DND-41 (cell line): Measurements from ENCODE around the gene PRR13.

Experiments used
- ATAC-seq: fragments of 200-7000 bp; cut with Tn5 transposase; 3 replicates; pipeline ENCODE4 v1.9.1; 2021; ENCODE audit warnings: low read depth; ENCODE audit not compliant: insufficient read depth
- DNase-seq: peaks from one replicate; pipeline ENCODE4 v3.0.0-alpha.2; 2020
- H2AFZ ChIP-seq: 2 replicates; pipeline ENCODE4 v1.6.0; 2012; ENCODE audit warnings: low read depth, low read length
- H3K27ac ChIP-seq: 2 replicates; pipeline ENCODE4 v1.5.1; 2012; ENCODE audit warnings: low read length, inconsistent platforms
- H3K27me3 ChIP-seq: fragments of 200-600 bp; sonication (generic); 2 replicates; pipeline ENCODE4 v1.6.0; 2012; ENCODE audit warnings: low read length, mild to moderate bottlenecking, inconsistent platforms; ENCODE audit not compliant: insufficient read depth, poor library complexity
- H3K36me3 ChIP-seq: 2 replicates; pipeline ENCODE4 v1.5.1; 2012; ENCODE audit warnings: low read length, inconsistent platforms; ENCODE audit not compliant: insufficient read depth
- H3K4me1 ChIP-seq: 2 replicates; pipeline ENCODE4 v1.5.1; 2012; ENCODE audit warnings: mild to moderate bottlenecking, low read length; ENCODE audit not compliant: insufficient read depth
- H3K4me2 ChIP-seq: 2 replicates; pipeline ENCODE4 v1.6.0; 2012; ENCODE audit warnings: mild to moderate bottlenecking, moderate library complexity, low read length, inconsistent platforms; ENCODE audit not compliant: insufficient read depth
- H3K4me3 ChIP-seq, 2 experiments: fragments of 200-600 bp in 1 of 2; shearing (Covaris generic) in 1 of 2; 2 replicates each; pipeline ENCODE4 v1.5.1; 2012 to 2016; ENCODE audit warnings: inconsistent platforms in 2 of 2, low read length in 2 of 2, mild to moderate bottlenecking in 2 of 2, low read depth in 1 of 2, moderate library complexity in 1 of 2
- H3K79me2 ChIP-seq: 2 replicates; pipeline ENCODE4 v1.6.0; 2012; ENCODE audit warnings: low read length, inconsistent platforms; ENCODE audit not compliant: insufficient read depth
- H3K9ac ChIP-seq: 2 replicates; pipeline ENCODE4 v1.6.0; 2012; ENCODE audit warnings: low read depth, mild to moderate bottlenecking, inconsistent platforms, low read length, moderate library complexity
- H3K9me3 ChIP-seq: 2 replicates; pipeline ENCODE4 v1.5.1; 2012; ENCODE audit warnings: low read length, moderate library complexity, mild to moderate bottlenecking, inconsistent platforms; ENCODE audit not compliant: insufficient read depth, severe bottlenecking
- H4K20me1 ChIP-seq: 2 replicates; pipeline ENCODE4 v1.6.0; 2012; ENCODE audit warnings: low read length; ENCODE audit not compliant: insufficient read depth
- CTCF ChIP-seq: IDR thresholded peaks from 2 replicates; pipeline ENCODE4 v1.5.1; 2012; ENCODE audit warnings: borderline replicate concordance, low read length, moderate library complexity, mild to moderate bottlenecking; ENCODE audit not compliant: poor library complexity, severe bottlenecking; ENCODE audit errors: extremely low read depth
- EZH2 ChIP-seq: IDR thresholded peaks from 3 replicates; pipeline ENCODE4 v1.6.1; 2012; ENCODE audit warnings: borderline replicate concordance, low read depth, mild to moderate bottlenecking, moderate library complexity, low read length, inconsistent platforms; ENCODE audit not compliant: severe bottlenecking

The PRR13 gene

GRCh38 chr12:53452159-53453077, 10.9 kb downstream of the PRR13 start:
- peak; percentile 85 for DNase-seq
- Histone ChIP-seq H3K4me2 (peak overlapping the region; percentile 69), H3K4me1 (peaks cover 46% of the 10 kb centered on the region), H3K27ac (peak overlapping the region; percentile 99), H2AFZ (peak overlapping the region; percentile 67), H3K79me2 (peaks cover 58% of the 10 kb centered on the region), H4K20me1 (peaks cover 47% of the 10 kb centered on the region), H3K36me3 (peaks cover 49% of the 10 kb centered on the region), H3K4me3 (peak overlapping the region; percentile 77 to 79), H3K9ac (peak overlapping the region; percentile 87), H3K9me3 (no peaks in the 10 kb centered on the region), H3K27me3 (no peaks in the 10 kb centered on the region)
- ATAC-seq = peak; percentile 39
- peak; percentile 53 for TF ChIP-seq CTCF
- TF ChIP-seq EZH2 = no peak

- peaks cover 63% of the 10 kb centered on the region for H4K20me1 ChIP-seq
- peaks cover 75% of the 10 kb centered on the region for H3K79me2 ChIP-seq
- peak overlapping the region; percentile 77 to 79; a peak in 2 of 4 replicates for H3K4me3 ChIP-seq
- no peak for ATAC-seq
- peak overlapping the region; percentile 87 for H3K9ac ChIP-seq
- DNase-seq = no peak
- H3K4me2 ChIP-seq = peak overlapping the region; percentile 69
- peak overlapping the region; percentile 99; the same call in 1 of the 2 replicates for H3K27ac ChIP-seq
- no peak overlapping the region for H2AFZ ChIP-seq
- H3K27me3 ChIP-seq = no peaks in the 10 kb centered on the region
- H3K36me3 ChIP-seq = peaks cover 63% of the 10 kb centered on the region
- peaks cover 46% of the 10 kb centered on the region for H3K4me1 ChIP-seq
- no peaks in the 10 kb centered on the region for H3K9me3 ChIP-seq
- TF ChIP-seq EZH2 (no peak), CTCF (no peak)
Observed at GRCh38 chr12:53453953-53454640, 12.6 kb downstream of the PRR13 start.

GRCh38 chr12:53454707-53455106, 13.2 kb downstream of the PRR13 start:
- Histone ChIP-seq H3K9ac (no peak overlapping the region; the same call in 1 of the 2 replicates), H4K20me1 (peaks cover 67% of the 10 kb centered on the region), H3K4me1 (peaks cover 46% of the 10 kb centered on the region), H3K27ac (no peak overlapping the region), H3K36me3 (peaks cover 69% of the 10 kb centered on the region), H2AFZ (no peak overlapping the region), H3K4me3 (peak overlapping the region in 1 of 2 experiments; percentile 4; a peak in 1 of 4 replicates), H3K79me2 (peaks cover 81% of the 10 kb centered on the region), H3K27me3 (no peaks in the 10 kb centered on the region), H3K4me2 (peak overlapping the region; percentile 69; the same call in 1 of the 2 replicates), H3K9me3 (no peaks in the 10 kb centered on the region)
- DNase-seq (no peak), ATAC-seq (no peak)
- TF ChIP-seq CTCF (no peak), EZH2 (no peak)
